AG09319 (cell line): ENCODE data around the gene PRKACB.

Source experiments
- DNase-seq: peaks from one replicate; pipeline ENCODE4 v3.0.0-alpha.2; 2010; ENCODE audit warnings: low read depth; ENCODE audit errors: extremely low read depth
- TF ChIP-seq, protein P1 (sequence below): IDR thresholded peaks from 2 replicates; pipeline ENCODE4 v1.5.1; 2011; ENCODE audit warnings: low read depth, mild to moderate bottlenecking, inconsistent platforms, low read length, moderate library complexity

Gene PRKACB

DNA sequence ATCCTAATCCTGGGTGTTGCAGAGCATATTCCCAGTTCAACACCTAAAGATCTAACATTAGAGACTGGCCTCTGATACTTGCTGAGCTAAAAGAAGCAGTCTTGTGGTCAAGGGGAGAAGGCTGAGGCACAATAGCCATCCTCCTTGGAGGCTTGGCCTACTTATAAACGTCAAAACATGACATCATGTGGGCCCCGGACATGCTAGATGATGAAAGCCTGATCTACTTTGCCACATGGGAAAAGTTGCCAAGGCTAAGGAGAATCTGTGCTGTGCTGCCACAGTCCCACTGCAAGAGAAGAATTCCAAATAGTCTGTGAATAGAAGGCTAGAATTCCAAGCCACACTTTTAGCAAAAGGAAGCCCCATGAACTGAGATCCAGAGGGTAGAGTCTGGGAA lies 113.5 kb downstream of the PRKACB start:
- DNase-seq: no peak
- TF ChIP-seq, protein P1, sequence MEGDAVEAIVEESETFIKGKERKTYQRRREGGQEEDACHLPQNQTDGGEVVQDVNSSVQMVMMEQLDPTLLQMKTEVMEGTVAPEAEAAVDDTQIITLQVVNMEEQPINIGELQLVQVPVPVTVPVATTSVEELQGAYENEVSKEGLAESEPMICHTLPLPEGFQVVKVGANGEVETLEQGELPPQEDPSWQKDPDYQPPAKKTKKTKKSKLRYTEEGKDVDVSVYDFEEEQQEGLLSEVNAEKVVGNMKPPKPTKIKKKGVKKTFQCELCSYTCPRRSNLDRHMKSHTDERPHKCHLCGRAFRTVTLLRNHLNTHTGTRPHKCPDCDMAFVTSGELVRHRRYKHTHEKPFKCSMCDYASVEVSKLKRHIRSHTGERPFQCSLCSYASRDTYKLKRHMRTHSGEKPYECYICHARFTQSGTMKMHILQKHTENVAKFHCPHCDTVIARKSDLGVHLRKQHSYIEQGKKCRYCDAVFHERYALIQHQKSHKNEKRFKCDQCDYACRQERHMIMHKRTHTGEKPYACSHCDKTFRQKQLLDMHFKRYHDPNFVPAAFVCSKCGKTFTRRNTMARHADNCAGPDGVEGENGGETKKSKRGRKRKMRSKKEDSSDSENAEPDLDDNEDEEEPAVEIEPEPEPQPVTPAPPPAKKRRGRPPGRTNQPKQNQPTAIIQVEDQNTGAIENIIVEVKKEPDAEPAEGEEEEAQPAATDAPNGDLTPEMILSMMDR: no peak

DNA sequence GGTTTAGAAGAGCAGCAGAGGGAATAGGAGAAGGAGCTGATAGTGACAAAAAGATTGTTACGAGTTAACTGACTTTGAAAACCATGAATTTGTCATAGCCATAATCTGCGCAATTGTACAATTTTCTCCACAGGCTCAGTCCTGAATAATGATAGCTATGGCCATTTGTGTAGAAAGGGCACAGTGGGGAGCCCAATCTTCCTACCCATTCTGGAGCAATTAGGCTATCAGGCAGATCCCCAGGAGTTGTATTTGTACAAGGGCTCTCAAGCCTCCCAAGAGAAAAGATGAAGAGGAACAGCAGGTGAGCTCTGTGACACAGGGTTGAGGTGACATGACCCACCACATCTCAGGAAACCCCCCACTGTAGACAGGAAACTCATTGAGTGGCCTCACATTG lies 115.3 kb downstream of the PRKACB start:
- TF ChIP-seq, protein P1: no peak
- no peak for DNase-seq

DNA sequence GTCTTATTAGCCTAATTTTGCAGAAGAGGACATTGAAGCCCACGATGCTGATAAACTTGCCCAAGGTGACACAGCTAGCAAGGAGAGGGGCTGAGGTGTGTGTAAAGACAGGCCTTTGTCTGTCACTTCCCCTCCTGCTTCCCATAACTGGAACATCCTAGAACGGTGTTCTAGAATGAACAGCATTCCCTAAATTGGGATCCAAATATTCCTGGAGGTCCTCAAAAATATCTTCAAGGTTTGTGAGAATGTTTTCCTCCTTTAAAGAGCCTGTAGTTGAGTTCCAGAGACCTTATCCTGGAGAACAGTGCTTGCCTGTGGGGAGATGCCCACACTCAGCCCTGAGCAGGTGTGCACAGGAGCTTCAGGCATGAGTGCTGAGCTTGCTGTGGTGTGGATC lies 115.9 kb downstream of the PRKACB start:
- no peak for DNase-seq
- TF ChIP-seq, protein P1: no peak

DNA sequence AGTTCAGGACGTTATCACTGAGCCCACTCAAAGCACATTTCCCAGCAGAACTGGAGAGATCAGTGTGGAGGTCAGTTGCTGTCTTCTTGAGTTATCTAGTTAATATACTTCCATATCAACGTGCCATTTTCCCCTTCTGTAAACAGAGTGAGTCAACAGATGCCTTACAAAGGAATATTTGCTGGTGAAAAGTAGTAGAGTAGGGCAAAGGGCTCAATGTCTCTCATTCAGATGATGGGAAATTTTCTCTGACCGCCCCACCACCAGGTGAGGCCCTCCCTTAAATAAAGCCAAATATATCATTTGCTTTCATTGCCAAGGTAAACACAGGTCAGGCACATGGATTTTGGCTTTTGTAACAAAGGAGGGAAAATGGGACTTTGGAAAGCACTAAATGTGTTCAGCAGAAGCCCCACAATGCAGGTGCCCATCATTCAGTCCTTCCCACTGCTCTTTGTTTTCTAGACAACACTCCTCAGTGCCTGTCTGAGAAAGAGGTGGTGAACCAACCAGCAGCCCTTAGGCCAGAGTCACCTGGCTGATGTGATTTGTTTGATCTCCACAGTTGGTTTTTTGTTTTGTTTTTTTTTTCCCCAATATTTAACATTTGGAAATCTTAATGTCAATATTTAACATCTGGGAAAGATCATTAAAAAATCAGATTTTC lies 116.9 kb downstream of the PRKACB start:
- TF ChIP-seq, protein P1: no peak
- DNase-seq: no peak

DNA sequence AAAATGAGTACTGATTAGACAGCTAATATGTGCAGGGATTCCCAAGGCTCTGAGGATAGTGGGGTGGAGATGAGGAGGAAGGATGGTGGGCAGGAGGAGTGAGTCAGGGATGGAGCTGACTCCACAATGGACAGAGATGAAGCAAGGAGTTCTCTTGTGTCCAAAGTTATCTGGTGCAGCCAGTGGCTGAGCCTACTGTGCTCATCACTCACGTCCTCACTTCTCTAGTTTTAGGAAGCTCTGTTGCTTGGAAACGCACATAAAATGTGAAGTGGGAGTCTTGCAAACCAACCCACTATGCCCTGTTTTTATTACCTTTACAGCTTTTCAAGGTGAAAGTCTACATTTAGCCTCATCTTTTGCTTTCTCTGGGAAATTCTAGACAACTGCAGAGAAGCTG lies 120.9 kb downstream of the PRKACB start:
- no peak for DNase-seq
- TF ChIP-seq, protein P1: no peak

DNA sequence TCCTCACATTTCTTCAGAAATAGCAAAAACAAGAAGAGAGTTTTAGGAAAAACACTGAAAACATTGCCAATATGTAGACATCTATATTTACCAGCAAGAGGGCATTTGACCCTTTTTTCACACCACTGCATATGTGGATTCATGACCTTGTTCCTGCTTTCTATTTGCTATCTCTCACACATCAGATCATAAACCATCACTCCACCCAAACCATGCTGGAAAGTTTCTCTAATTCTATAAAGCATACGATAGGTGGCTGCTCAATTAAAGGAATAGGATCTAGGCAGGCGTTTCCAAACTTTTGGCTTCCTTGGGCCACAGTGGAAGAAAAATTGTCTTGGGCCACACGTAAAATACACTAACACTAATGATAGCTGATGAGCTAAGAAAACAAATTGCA lies 121.8 kb downstream of the PRKACB start:
- DNase-seq: no peak
- TF ChIP-seq, protein P1: no peak

DNA sequence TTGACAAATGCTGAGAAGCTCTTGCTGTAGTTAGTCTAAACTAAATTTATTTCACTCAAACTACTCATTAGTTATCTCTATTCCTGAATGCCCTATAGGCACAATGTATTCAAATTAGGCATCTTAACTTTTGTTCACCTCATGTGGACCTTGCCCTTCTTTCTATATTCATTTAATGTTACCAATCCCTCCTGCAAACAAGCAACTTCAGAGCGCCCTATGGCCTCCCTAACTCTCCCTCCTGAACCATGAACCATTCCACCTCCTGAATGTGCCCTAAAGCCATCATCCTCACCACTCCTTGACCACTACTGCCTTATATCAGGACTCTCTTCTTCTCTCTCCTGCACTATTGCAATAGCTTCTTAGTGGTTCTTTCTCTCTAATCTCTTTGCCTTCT lies 122.7 kb downstream of the PRKACB start:
- DNase-seq: no peak
- TF ChIP-seq, protein P1: no peak
